ENCODE measurements around the gene RGS9. TPM values are rescaled to one million over a fixed set of nuclear protein-coding genes. Genes with fewer than 3 reads are reported as not detected.

RGS9 gene
- total and polyA plus RNA-seq, 2 of the 13 experiments (the other 11 are each of a cell fraction or from before 2014, with no cell fraction given), result 0.44 to 0.74 TPM

DNA sequence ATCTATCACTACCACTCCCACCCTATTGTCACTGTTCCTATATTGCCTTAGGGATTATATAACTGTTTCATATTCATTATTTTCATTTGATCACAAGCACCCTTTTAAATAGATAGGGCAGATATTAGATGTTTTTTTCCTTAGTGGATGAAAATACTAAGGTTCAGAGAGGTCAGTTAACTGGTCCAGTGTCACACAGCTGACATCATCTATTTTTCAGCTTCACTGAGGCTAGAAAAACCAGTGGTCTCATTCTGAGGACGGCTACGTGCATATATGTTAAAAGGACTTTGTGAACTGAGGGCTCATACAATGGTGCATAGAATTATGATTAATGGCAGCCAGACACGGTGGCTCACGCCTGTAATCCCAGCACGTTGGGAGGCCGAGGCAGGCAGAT lies 29.0 kb upstream of the RGS9 start:
- Histone ChIP-seq H3K4me1 (ENCODE audit: insufficient read depth, low read length) (no peaks in the 10 kb centered on the region), H3K4me2 (ENCODE audit: low read depth, low read length) (no peak overlapping the region), H4K20me1 (ENCODE audit: insufficient read depth, low read length) (no peaks in the 10 kb centered on the region), H3K9ac (ENCODE audit: insufficient read depth, low read depth, low read length) (no peak overlapping the region), H3K36me3 (replicated peaks in 1 of 2; ENCODE audit: control insufficient read depth in 1 of 2, insufficient read depth in 2 of 2, low read length in 2 of 2) (no peaks in the 10 kb centered on the region), H3K27ac (ENCODE audit: extremely low read length, insufficient read depth, low read length) (no peak overlapping the region), H3K4me3 (replicated peaks in 1 of 3; ENCODE audit: insufficient read depth in 1 of 3, low read depth in 2 of 3, low read length in 3 of 3) (no peak overlapping the region), H3K79me2 (ENCODE audit: insufficient read depth, low read length) (no peaks in the 10 kb centered on the region), H2AFZ (ENCODE audit: low read length) (no peak overlapping the region), H3K9me3 (ENCODE audit: low read length) (no peaks in the 10 kb centered on the region), H3K27me3 (ENCODE audit: control insufficient read depth in 1 of 2, insufficient read depth in 2 of 2, low read length in 2 of 2) (no peaks in the 10 kb centered on the region; a peak in 1 of 5 replicates)
- in situ Hi-C loops (cut with HindIII; ENCODE audit: extremely low pct_ligation_motif_present, low pct_unique_long_range_greater_than_20kb), result no loop called here
- no peak for FAIRE-seq
- ChIA-PET POLR2A (no interaction called here), CTCF (ENCODE audit: low intra/inter-chr PET ratio, low total read pairs) (no interaction called here)
- intact Hi-C loops (cut with micrococcal nuclease; ENCODE audit: unreplicated experiment), result no loop called here
- no peak for ATAC-seq
- no peak for DNase-seq (ENCODE audit: low spot score)
- no TSS peak for BruUV-seq (replicated peaks)
- WGBS (ENCODE audit: low lambda C conversion rate), result 58% methylated on average over 6 of the region's 6 CpGs
- TF ChIP-seq, protein P1, sequence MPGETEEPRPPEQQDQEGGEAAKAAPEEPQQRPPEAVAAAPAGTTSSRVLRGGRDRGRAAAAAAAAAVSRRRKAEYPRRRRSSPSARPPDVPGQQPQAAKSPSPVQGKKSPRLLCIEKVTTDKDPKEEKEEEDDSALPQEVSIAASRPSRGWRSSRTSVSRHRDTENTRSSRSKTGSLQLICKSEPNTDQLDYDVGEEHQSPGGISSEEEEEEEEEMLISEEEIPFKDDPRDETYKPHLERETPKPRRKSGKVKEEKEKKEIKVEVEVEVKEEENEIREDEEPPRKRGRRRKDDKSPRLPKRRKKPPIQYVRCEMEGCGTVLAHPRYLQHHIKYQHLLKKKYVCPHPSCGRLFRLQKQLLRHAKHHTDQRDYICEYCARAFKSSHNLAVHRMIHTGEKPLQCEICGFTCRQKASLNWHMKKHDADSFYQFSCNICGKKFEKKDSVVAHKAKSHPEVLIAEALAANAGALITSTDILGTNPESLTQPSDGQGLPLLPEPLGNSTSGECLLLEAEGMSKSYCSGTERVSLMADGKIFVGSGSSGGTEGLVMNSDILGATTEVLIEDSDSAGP (CRISPR knock-in tag; IDR thresholded peaks at IDR 0.05; ENCODE audit: borderline replicate concordance), result no peak
- peak; percentile 30 for TF ChIP-seq ZNF768 (CRISPR knock-in tag; IDR thresholded peaks at IDR 0.05)
- TF ChIP-seq ZBTB25 (CRISPR knock-in tag; IDR thresholded peaks at IDR 0.05), result no peak
- TF ChIP-seq NFE2L2 (IDR thresholded peaks at IDR 0.05; ENCODE audit: low read length), result no peak
- TF ChIP-seq PAX8 (CRISPR knock-in tag; IDR thresholded peaks at IDR 0.05; ENCODE audit: borderline replicate concordance), result no peak
- no peak for TF ChIP-seq FOXA1 (IDR thresholded peaks at IDR 0.05)
- TF ChIP-seq FOXA1 (CRISPR knock-in tag; IDR thresholded peaks at IDR 0.05), result no peak

- no peak for ATAC-seq
- WGBS (ENCODE audit: low lambda C conversion rate), result 9% methylated on average over 6 of the region's 6 CpGs
- CTCF ChIA-PET (ENCODE audit: low intra/inter-chr PET ratio, low total read pairs), result no interaction called here
These were observed 27.6 kb upstream of the RGS9 start for GRCh38 chr17:65109543-65109942.

More at GRCh38 chr17:65109543-65109942, 27.6 kb upstream of the RGS9 start:
- H4K20me1 ChIP-seq (ENCODE audit: insufficient read depth, low read length), result no peaks in the 10 kb centered on the region
- no peak for FAIRE-seq
- no peak overlapping the region for H3K9ac ChIP-seq (ENCODE audit: insufficient read depth, low read depth, low read length)
- H2AFZ ChIP-seq (ENCODE audit: low read length), result no peak overlapping the region
- no peaks in the 10 kb centered on the region for H3K27me3 ChIP-seq (ENCODE audit: control insufficient read depth in 1 of 2, insufficient read depth in 2 of 2, low read length in 2 of 2)
- peak; percentile 94; the same call in 1 of the 2 replicates for TF ChIP-seq ZNF564 (CRISPR knock-in tag; IDR thresholded peaks at IDR 0.05)
- 0 out of 2 replicates have a peak, but pooled peaks have one; percentile 12 for TF ChIP-seq FOXO4 (CRISPR knock-in tag; conservative IDR thresholded peaks at IDR 0.05)
- no peak for TF ChIP-seq ZMYM4 (CRISPR knock-in tag; IDR thresholded peaks at IDR 0.05)
- no peak overlapping the region for H3K4me3 ChIP-seq (replicated peaks in 1 of 3; ENCODE audit: insufficient read depth in 1 of 3, low read depth in 2 of 3, low read length in 3 of 3)
- POLR2A ChIA-PET, result no interaction called here
- intact Hi-C loops (cut with micrococcal nuclease; ENCODE audit: unreplicated experiment), result no loop called here
- no peak overlapping the region for H3K4me2 ChIP-seq (ENCODE audit: low read depth, low read length)
- no TSS peak for BruUV-seq (replicated peaks)
- H3K36me3 ChIP-seq (replicated peaks in 1 of 2; ENCODE audit: control insufficient read depth in 1 of 2, insufficient read depth in 2 of 2, low read length in 2 of 2), result no peaks in the 10 kb centered on the region
- in situ Hi-C loops (cut with HindIII; ENCODE audit: extremely low pct_ligation_motif_present, low pct_unique_long_range_greater_than_20kb), result no loop called here
- no peak for DNase-seq (ENCODE audit: low spot score)
- no peaks in the 10 kb centered on the region for H3K79me2 ChIP-seq (ENCODE audit: insufficient read depth, low read length)
- H3K27ac ChIP-seq (ENCODE audit: extremely low read length, insufficient read depth, low read length), result no peak overlapping the region
- no peaks in the 10 kb centered on the region for H3K9me3 ChIP-seq (ENCODE audit: low read length)
- H3K4me1 ChIP-seq (ENCODE audit: insufficient read depth, low read length), result no peaks in the 10 kb centered on the region

Measured in HepG2 (cell line).